A673 (cell line): Measurements from ENCODE around the gene TFF2. TPM values are rescaled to one million over a fixed set of nuclear protein-coding genes. Genes with fewer than 3 reads are reported as not detected.

Source experiments
- BruUV-seq: library from RNA; stranded (reverse); fragments of 400-500 nt; replicated peaks from 2 replicates; lab custom pipeline; 2021; lab: Mats Ljungman, UMichigan
- CTCF ChIA-PET: fragments of 300-600 bp; sonication (Branson Sonifier 250); formaldehyde crosslinking; loops from one replicate; lab custom pipeline; 2022; ENCODE audit warnings: antibody characterized with exemption; lab: Charles Lee
- POLR2A ChIA-PET: fragments of 300-600 bp; sonication (Branson Sonifier 250); formaldehyde crosslinking; loops from one replicate; lab custom pipeline; 2022; ENCODE audit warnings: antibody characterized with exemption; ENCODE audit not compliant: low non-redundant PET; lab: Charles Lee
- DNase-seq: peaks from one replicate; pipeline ENCODE4 v3.0.0-alpha.2; 2015; ENCODE audit warnings: low spot score
- H3K27ac ChIP-seq: fragments of 200-600 bp; sonication (generic); 2 replicates; pipeline ENCODE4 v1.5.1; 2016; ENCODE audit warnings: mixed run types, low read depth, mild to moderate bottlenecking, mixed read lengths, antibody characterized with exemption, low read length; ENCODE audit not compliant: poor library complexity, severe bottlenecking
- H3K27me3 ChIP-seq: fragments of 200-600 bp; sonication (generic); replicated peaks from 2 replicates; pipeline ENCODE4 v1.6.1; 2017; ENCODE audit warnings: mixed run types, low read depth, mild to moderate bottlenecking, mixed read lengths, antibody characterized with exemption, low read length; ENCODE audit not compliant: insufficient read depth, poor library complexity
- H3K36me3 ChIP-seq: fragments of 200-600 bp; sonication (generic); 2 replicates; pipeline ENCODE4 v1.6.1; 2016; ENCODE audit warnings: mixed run types, mild to moderate bottlenecking, mixed read lengths, antibody characterized with exemption, low read length; ENCODE audit not compliant: insufficient read depth, poor library complexity, severe bottlenecking
- H3K4me1 ChIP-seq: fragments of 200-600 bp; sonication (generic); 2 replicates; pipeline ENCODE4 v1.6.1; 2017; ENCODE audit warnings: mixed run types, mild to moderate bottlenecking, mixed read lengths, antibody characterized with exemption, low read length; ENCODE audit not compliant: insufficient read depth, poor library complexity, severe bottlenecking
- H3K4me3 ChIP-seq: fragments of 200-600 bp; sonication (generic); 2 replicates; pipeline ENCODE4 v1.5.1; 2016; ENCODE audit warnings: low read depth, mixed run types, mild to moderate bottlenecking, mixed read lengths, low read length; ENCODE audit not compliant: poor library complexity, severe bottlenecking
- H3K9me3 ChIP-seq: fragments of 200-600 bp; sonication (generic); 2 replicates; pipeline ENCODE4 v1.6.1; 2016; ENCODE audit warnings: mixed run types, low read depth, mild to moderate bottlenecking, mixed read lengths, antibody characterized with exemption, low read length; ENCODE audit not compliant: poor library complexity, severe bottlenecking
- CTCF ChIP-seq: fragments of 300-800, 200-600 bp; sonication (generic); conservative IDR thresholded peaks from 2 replicates; pipeline ENCODE4 v1.5.1; 2017; ENCODE audit warnings: low read depth, mild to moderate bottlenecking, antibody characterized with exemption, low read length, moderate library complexity, mixed read lengths
- EZH2 ChIP-seq: fragments of 200-600 bp; sonication (generic); IDR thresholded peaks from 2 replicates; pipeline ENCODE4 v1.6.1; 2017; ENCODE audit warnings: borderline replicate concordance, low read depth, mild to moderate bottlenecking, mixed read lengths, antibody characterized with exemption, low read length; ENCODE audit not compliant: poor library complexity, severe bottlenecking
- intact Hi-C: fragments of 100-400 bp; cut with micrococcal nuclease; formaldehyde crosslinking; loops from one replicate; pipeline ENCODE4 v1.10.0; 2022; ENCODE audit not compliant: unreplicated experiment
- total RNA-seq: library from RNA; stranded (reverse); gene quantifications from 2 replicates; pipeline ENCODE4 v1.2.3, GENCODE V29; 2021

TFF2 gene
- total RNA-seq, 1 experiment from 2014 or later, result not detected

GRCh38 chr21:42332557-42333317, 18.1 kb downstream of the TFF2 start:
- H3K36me3 ChIP-seq, result no peaks in the 10 kb centered on the region
- intact Hi-C loops, result no loop called here
- DNase-seq, result no peak
- peaks cover 19% of the 10 kb centered on the region for H3K27me3 ChIP-seq
- H3K4me1 ChIP-seq, result no peaks in the 10 kb centered on the region
- no TSS peak for BruUV-seq
- no peak overlapping the region for H3K27ac ChIP-seq
- ChIA-PET POLR2A (no interaction called here), CTCF (no interaction called here)
- H3K4me3 ChIP-seq, result no peak overlapping the region
- H3K9me3 ChIP-seq, result no peaks in the 10 kb centered on the region
- TF ChIP-seq CTCF, result no peak
- TF ChIP-seq EZH2, result no peak

- BruUV-seq, result no TSS peak
- Histone ChIP-seq H3K27ac (no peak overlapping the region), H3K36me3 (no peaks in the 10 kb centered on the region), H3K27me3 (peaks cover 18% of the 10 kb centered on the region), H3K4me3 (no peak overlapping the region), H3K9me3 (no peaks in the 10 kb centered on the region), H3K4me1 (no peaks in the 10 kb centered on the region)
- POLR2A ChIA-PET, result no interaction called here
- intact Hi-C loops, result no loop called here
- TF ChIP-seq EZH2, result no peak
- no peak for TF ChIP-seq CTCF
- no peak for DNase-seq
- CTCF ChIA-PET, result no interaction called here
These were observed 19.1 kb downstream of the TFF2 start for GRCh38 chr21:42331660-42332059.

- BruUV-seq, result no TSS peak
- H3K9me3 ChIP-seq, result no peaks in the 10 kb centered on the region
- no peak for TF ChIP-seq CTCF
- no peak for TF ChIP-seq EZH2
- ChIA-PET CTCF (no interaction called here), POLR2A (no interaction called here)
- H3K27me3 ChIP-seq, result peaks cover 9% of the 10 kb centered on the region
- intact Hi-C loops, result no loop called here
- no peak overlapping the region for H3K27ac ChIP-seq
- no peak overlapping the region for H3K4me3 ChIP-seq
- no peaks in the 10 kb centered on the region for H3K36me3 ChIP-seq
- H3K4me1 ChIP-seq, result no peaks in the 10 kb centered on the region
- no peak for DNase-seq
These were observed 20.1 kb downstream of the TFF2 start for GRCh38 chr21:42330380-42331371.
